NCI-H446 (cell line): ENCODE results near the gene BLOC1S5.

ENCODE experiments used
- DNase-seq, 2 experiments: peaks; one replicate each; lab custom pipeline; 2025; lab: John Stamatoyannopoulos, UW

BLOC1S5 gene

GRCh38 chr6:8063761-8064637 lies at the start of gene BLOC1S5:
TSS of gene BLOC1S5 (minus strand) at chr6:8064389. CDS start at chr6:8064376, 13 bp downstream.
- peak; percentile 88 to 98 for DNase-seq

GRCh38 chr6:8113131-8113654 lies 49.0 kb upstream of the BLOC1S5 start:
- no peak for DNase-seq

- DNase-seq: no peak
Observed at GRCh38 chr6:8110725-8111124, 46.5 kb upstream of the BLOC1S5 start.

- DNase-seq: no peak
Observed at GRCh38 chr6:8110117-8110721, 46.0 kb upstream of the BLOC1S5 start.

- DNase-seq: no peak
Observed at GRCh38 chr6:8108759-8109539, 44.8 kb upstream of the BLOC1S5 start.

GRCh38 chr6:8108031-8108660 lies 44.0 kb upstream of the BLOC1S5 start:
- DNase-seq: peak in 1 of 2 experiments; percentile 6

- no peak for DNase-seq
Observed at GRCh38 chr6:8105791-8106190, 41.6 kb upstream of the BLOC1S5 start.

GRCh38 chr6:8103726-8104125 lies 39.5 kb upstream of the BLOC1S5 start:
- no peak for DNase-seq

GRCh38 chr6:8102122-8102958 lies 38.2 kb upstream of the BLOC1S5 start, which contains the start of gene EEF1E1:
TSS of gene EEF1E1 (minus strand) at chr6:8102548. CDS start at chr6:8102521, 27 bp downstream.
- DNase-seq: peak; percentile 83 to 95

- no peak for DNase-seq
Observed at GRCh38 chr6:8100159-8100854, 36.1 kb upstream of the BLOC1S5 start.

GRCh38 chr6:8090650-8091049 lies 26.5 kb upstream of the BLOC1S5 start:
- no peak for DNase-seq

GRCh38 chr6:8088886-8089285 lies 24.7 kb upstream of the BLOC1S5 start:
- DNase-seq: no peak

- no peak for DNase-seq
Observed at GRCh38 chr6:8087870-8088754, 23.9 kb upstream of the BLOC1S5 start.

GRCh38 chr6:8086755-8087306 lies 22.6 kb upstream of the BLOC1S5 start:
- DNase-seq: no peak

- DNase-seq: no peak
Observed at GRCh38 chr6:8085053-8085511, 20.9 kb upstream of the BLOC1S5 start.

GRCh38 chr6:8084586-8084985 lies 20.4 kb upstream of the BLOC1S5 start:
- no peak for DNase-seq

- no peak for DNase-seq
Observed at GRCh38 chr6:8082954-8083858, 19.0 kb upstream of the BLOC1S5 start.

- no peak for DNase-seq
Observed at GRCh38 chr6:8082572-8082953, 18.4 kb upstream of the BLOC1S5 start.
